HepG2 (cell line): ENCODE data around the gene FIGNL1. TPM values are rescaled to one million over a fixed set of nuclear protein-coding genes. Genes with fewer than 3 reads are reported as not detected.

Experiments used
- ATAC-seq: fragments of 200-7000 bp; cut with Tn5 transposase; 3 replicates; pipeline ENCODE4 v1.9.1; 2020; ENCODE audit warnings: mild to moderate bottlenecking, moderate library complexity
- BruUV-seq: library from RNA; stranded (reverse); fragments of 400-500 nt; replicated peaks from 2 replicates; lab custom pipeline; 2021; lab: Mats Ljungman, UMichigan
- CTCF ChIA-PET: fragments of 300-600 bp; formaldehyde crosslinking; extraction: SDS; loops from one replicate; lab custom pipeline; 2021; ENCODE audit warnings: low total read pairs, inconsistent platforms, low intra/inter-chr PET ratio; lab: Yijun Ruan, JAX
- POLR2A ChIA-PET: fragments of 350-600 bp; sonication (Branson Sonifier 250); formaldehyde crosslinking; loops from one replicate; lab custom pipeline; 2020; ENCODE audit warnings: antibody characterized with exemption, inconsistent platforms; lab: Yijun Ruan, JAX
- DNase-seq: peaks from one replicate; pipeline ENCODE4 v3.0.0-alpha.2; 2015; ENCODE audit warnings: low spot score
- FAIRE-seq: peaks from 3 replicates; lab custom pipeline; 2011; peaks lifted over from hg19 to GRCh38; lab: Jason Lieb, UNC
- H2AFZ ChIP-seq: one replicate; pipeline ENCODE4 v1.6.1; 2011; ENCODE audit warnings: low read length, inconsistent platforms
- H3K27ac ChIP-seq: fragments of 300-600 bp; 3 replicates; pipeline ENCODE4 v1.8.0; 2011; ENCODE audit warnings: mixed run types, mild to moderate bottlenecking, mixed read lengths, low read length, inconsistent platforms; ENCODE audit not compliant: insufficient read depth; ENCODE audit errors: extremely low read length
- H3K27me3 ChIP-seq, 2 experiments: fragments of 200-600 bp in 1 of 2; 2 replicates in 1 of 2; 3 replicates in 1 of 2; pipeline versions ENCODE4 v1.6.0 to v1.8.0; 2011; ENCODE audit warnings: low read length in 2 of 2, mild to moderate bottlenecking in 2 of 2, moderate library complexity in 2 of 2, inconsistent platforms in 1 of 2; ENCODE audit not compliant: insufficient read depth in 2 of 2, control insufficient read depth in 1 of 2
- H3K36me3 ChIP-seq, 2 experiments: fragments of 200-600 bp in 1 of 2; replicated peaks in 1 of 2; 2 replicates in 1 of 2; 3 replicates in 1 of 2; pipeline versions ENCODE4 v1.5.1 to v1.8.0; 2011; ENCODE audit warnings: low read length in 2 of 2, inconsistent platforms in 1 of 2; ENCODE audit not compliant: insufficient read depth in 2 of 2, control insufficient read depth in 1 of 2
- H3K4me1 ChIP-seq: 2 replicates; pipeline ENCODE4 v1.5.1; 2012; ENCODE audit warnings: low read length, inconsistent platforms; ENCODE audit not compliant: insufficient read depth
- H3K4me2 ChIP-seq: 2 replicates; pipeline ENCODE4 v1.6.0; 2011; ENCODE audit warnings: low read depth, low read length, inconsistent platforms
- H3K4me3 ChIP-seq, 3 experiments: fragments of 200-600 bp in 1 of 3; sonication (generic), shearing (Covaris generic) in 1 of 3; replicated peaks in 1 of 3; 2 replicates each; pipeline ENCODE4 v1.5.1; 2011 to 2016; ENCODE audit warnings: low read length in 3 of 3, inconsistent platforms in 2 of 3, low read depth in 2 of 3, mild to moderate bottlenecking in 2 of 3, control low read depth in 1 of 3, mixed read lengths in 1 of 3; ENCODE audit not compliant: insufficient read depth in 1 of 3
- H3K79me2 ChIP-seq: one replicate; pipeline ENCODE4 v1.6.1; 2011; ENCODE audit warnings: low read length, inconsistent platforms; ENCODE audit not compliant: insufficient read depth
- H3K9ac ChIP-seq: 2 replicates; pipeline ENCODE4 v1.6.0; 2011; ENCODE audit warnings: mild to moderate bottlenecking, low read depth, low read length, inconsistent platforms; ENCODE audit not compliant: insufficient read depth
- H3K9me3 ChIP-seq: 2 replicates; pipeline ENCODE4 v1.5.1; 2012; ENCODE audit warnings: mild to moderate bottlenecking, low read length
- H4K20me1 ChIP-seq: 2 replicates; pipeline ENCODE4 v1.6.0; 2011; ENCODE audit warnings: inconsistent platforms, mild to moderate bottlenecking, low read length, moderate library complexity; ENCODE audit not compliant: insufficient read depth
- AKNA ChIP-seq: sonication (generic); formaldehyde crosslinking; IDR thresholded peaks from 2 replicates; pipeline ENCODE4 v1.4.0; 2020; ENCODE audit warnings: missing genetic modification reagents, borderline replicate concordance
- WGBS: methylation state at CpG from one replicate; pipeline ENCODE4 v1.1.6; 2017; ENCODE audit warnings: low lambda C conversion rate; 5-methylcytosine and 5-hydroxymethylcytosine counted together
- in situ Hi-C: cut with HindIII; loops from 2 replicates; pipeline ENCODE4 v1.10.0; 2017; ENCODE audit warnings: low pct_unique_long_range_greater_than_20kb; ENCODE audit not compliant: extremely low pct_ligation_motif_present
- intact Hi-C: fragments of 100-400 bp; cut with micrococcal nuclease; formaldehyde crosslinking; loops from one replicate; pipeline ENCODE4 v1.10.0; 2022; ENCODE audit not compliant: unreplicated experiment
- polyA plus RNA-seq, 8 experiments: library from polyadenylated mRNA; depleted of rRNA in 3 of 8; stranded (reverse) in 7 of 8; unstranded in 1 of 8; fragments of >200 nt; fragmentation: Illumina TruSeq in 4 of 8; extraction: Trizol in 4 of 8; gene quantifications; 2 replicates each; pipeline versions ENCODE4 v1.2.1 to v1.2.3, GENCODE V29; 2011 to 2016; ENCODE audit warnings: low read depth in 4 of 8, missing spikeins in 1 of 8, mixed read lengths in 1 of 8; ENCODE audit not compliant: insufficient read depth in 1 of 8
- total RNA-seq, 5 experiments: library from RNA; depleted of rRNA; stranded (reverse); fragments of >200 nt; fragmentation: Illumina TruSeq; extraction: Trizol; gene quantifications; 2 replicates each; pipeline ENCODE4 v1.2.3, GENCODE V29; 2016; ENCODE audit warnings: low read depth in 1 of 5

Gene FIGNL1
- total and polyA plus RNA-seq, 2 of the 13 experiments (the other 11 are each of a cell fraction or from before 2014, with no cell fraction given): 4.0 to 20.9 TPM

- no peak overlapping the region for H3K9ac ChIP-seq
- no peaks in the 10 kb centered on the region for H4K20me1 ChIP-seq
- ATAC-seq: no peak
- no peak overlapping the region for H3K4me3 ChIP-seq
- H3K9me3 ChIP-seq: no peaks in the 10 kb centered on the region
- H3K27ac ChIP-seq: no peak overlapping the region
- no peak for TF ChIP-seq AKNA (CRISPR knock-in tag)
- no TSS peak for BruUV-seq
- DNase-seq: no peak
- no peak overlapping the region for H3K4me2 ChIP-seq
- no peaks in the 10 kb centered on the region for H3K27me3 ChIP-seq
- H3K36me3 ChIP-seq: peaks cover 3 to 4% of the 10 kb centered on the region in 2 experiments; a peak in 2 of 5 replicates
- in situ Hi-C loops (no loop called here), intact Hi-C loops (no loop called here)
- CTCF ChIA-PET: no interaction called here
- no peak overlapping the region for H2AFZ ChIP-seq
- POLR2A ChIA-PET: no interaction called here
- peaks cover 9% of the 10 kb centered on the region; the same call in 1 of the 2 replicates for H3K4me1 ChIP-seq
- WGBS: 98% methylated on average over 7 of the region's 7 CpGs
- no peaks in the 10 kb centered on the region for H3K79me2 ChIP-seq
- no peak for FAIRE-seq
These were observed 29.8 kb upstream of the FIGNL1 start for GRCh38 chr7:50479743-50480517.
